Muscle of leg (tissue), 11 donors: ENCODE results near the gene KRTAP5-11. TPM values are rescaled to one million over a fixed set of nuclear protein-coding genes. Genes with fewer than 3 reads are reported as not detected.
"Not testable (repeated sequence)": the region's sequence is repeated elsewhere in the genome, so short reads cannot be mapped to it uniquely, and the experiment has no call there.

Source experiments
- DNase-seq: peaks from one replicate; pipeline ENCODE4 v3.0.0; 2013
- H3K27ac ChIP-seq: one replicate; pipeline ENCODE4 v1.5.1; 2013; ENCODE audit warnings: mild to moderate bottlenecking, low read length, control low read depth
- H3K27me3 ChIP-seq: one replicate; pipeline ENCODE4 v1.6.1; 2013; ENCODE audit warnings: low read length; ENCODE audit not compliant: control insufficient read depth, insufficient read depth
- H3K36me3 ChIP-seq: one replicate; pipeline ENCODE4 v1.6.1; 2013; ENCODE audit warnings: low read length; ENCODE audit not compliant: control insufficient read depth, insufficient read depth
- H3K4me1 ChIP-seq: one replicate; pipeline ENCODE4 v1.6.1; 2013; ENCODE audit warnings: low read length; ENCODE audit not compliant: control insufficient read depth, insufficient read depth
- H3K4me3 ChIP-seq: one replicate; pipeline ENCODE4 v1.5.1; 2013; ENCODE audit warnings: low read length, control low read depth
- H3K9me3 ChIP-seq: replicated peaks from 2 replicates; pipeline ENCODE4 v1.6.1; 2013; ENCODE audit warnings: low read depth, low read length; ENCODE audit not compliant: control insufficient read depth
- WGBS: methylation state at CpG from one replicate; pipeline ENCODE4 v1.1.5; 2013; ENCODE audit warnings: missing lambda C conversion rate; ENCODE audit not compliant: insufficient coverage; 5-methylcytosine and 5-hydroxymethylcytosine counted together
- polyA plus RNA-seq, 8 donors: library from polyadenylated mRNA; unstranded; fragments of 120-200 nt; gene quantifications; one replicate each; pipeline versions ENCODE4 v1.2.1 to v1.2.3, GENCODE V29; 2013; ENCODE audit warnings: inconsistent platforms in 1 of 8, low replicate concordance in 1 of 8; ENCODE audit not compliant: insufficient read length in 8 of 8, insufficient read depth in 1 of 8
- total RNA-seq: library from RNA; stranded (reverse); fragments of 120-200 nt; gene quantifications from one replicate; pipeline ENCODE4 v1.2.4, GENCODE V29; 2013

The KRTAP5-11 gene
- total and polyA plus RNA-seq, 9 donors: 0.33 TPM; not detected in 8

GRCh38 chr11:71608272-71608671, 25.6 kb upstream of the KRTAP5-11 start:
- not testable (repeated sequence) for H3K27ac ChIP-seq, H3K36me3 ChIP-seq, H3K4me3 ChIP-seq, DNase-seq, H3K4me1 ChIP-seq, H3K9me3 ChIP-seq
- H3K27me3 ChIP-seq: peaks cover 40% of the 10 kb centered on the region
- WGBS: 4% methylated on average over 7 of the region's 21 CpGs

- H3K9me3 ChIP-seq, H3K27ac ChIP-seq, DNase-seq, H3K4me1 ChIP-seq, H3K36me3 ChIP-seq, H3K4me3 ChIP-seq: not testable (repeated sequence)
- under 1% methylated on average over 29 of the region's 59 CpGs for WGBS
- H3K27me3 ChIP-seq: peaks cover 40% of the 10 kb centered on the region
These were observed 25.0 kb upstream of the KRTAP5-11 start for GRCh38 chr11:71607520-71608216.

- H3K4me3 ChIP-seq, DNase-seq, H3K9me3 ChIP-seq, H3K4me1 ChIP-seq, H3K36me3 ChIP-seq, H3K27ac ChIP-seq: not testable (repeated sequence)
- H3K27me3 ChIP-seq: peaks cover 38% of the 10 kb centered on the region
- WGBS: 5% methylated on average over 34 of the region's 48 CpGs
These were observed 24.3 kb upstream of the KRTAP5-11 start for GRCh38 chr11:71606853-71607519.

- not testable (repeated sequence) for H3K36me3 ChIP-seq, DNase-seq, H3K27ac ChIP-seq, H3K4me3 ChIP-seq, H3K4me1 ChIP-seq, H3K9me3 ChIP-seq
- 40% methylated on average over 3 of the region's 17 CpGs for WGBS
- peaks cover 37% of the 10 kb centered on the region for H3K27me3 ChIP-seq
These were observed 22.3 kb upstream of the KRTAP5-11 start for GRCh38 chr11:71604798-71605488.

GRCh38 chr11:71603221-71603620, 20.5 kb upstream of the KRTAP5-11 start:
- peaks cover 30% of the 10 kb centered on the region for H3K27me3 ChIP-seq
- WGBS: 77% methylated on average over 9 of the region's 11 CpGs
- DNase-seq, H3K27ac ChIP-seq, H3K4me1 ChIP-seq, H3K4me3 ChIP-seq, H3K36me3 ChIP-seq, H3K9me3 ChIP-seq: not testable (repeated sequence)

- H3K4me3 ChIP-seq, H3K9me3 ChIP-seq, H3K27ac ChIP-seq, H3K27me3 ChIP-seq, DNase-seq, H3K4me1 ChIP-seq, H3K36me3 ChIP-seq: not testable (repeated sequence)
- WGBS: 85% methylated on average over 5 of the region's 8 CpGs
These were observed 6.9 kb upstream of the KRTAP5-11 start for GRCh38 chr11:71589546-71589920.

- not testable (repeated sequence) for H3K4me1 ChIP-seq, H3K4me3 ChIP-seq, H3K27ac ChIP-seq, H3K27me3 ChIP-seq, DNase-seq, H3K36me3 ChIP-seq, H3K9me3 ChIP-seq
- 81% methylated on average over 2 of the region's 11 CpGs for WGBS
These were observed 6.3 kb upstream of the KRTAP5-11 start for GRCh38 chr11:71588822-71589545.

GRCh38 chr11:71588314-71588713, 5.6 kb upstream of the KRTAP5-11 start:
- not testable (repeated sequence) for H3K4me1 ChIP-seq, H3K27ac ChIP-seq, DNase-seq, H3K9me3 ChIP-seq, H3K4me3 ChIP-seq, H3K27me3 ChIP-seq, H3K36me3 ChIP-seq
- 90% methylated on average over 2 of the region's 4 CpGs for WGBS

- not testable (repeated sequence) for DNase-seq, H3K9me3 ChIP-seq, H3K4me3 ChIP-seq, H3K4me1 ChIP-seq, H3K27me3 ChIP-seq, H3K27ac ChIP-seq, H3K36me3 ChIP-seq
- no CpG with 5 or more reads among the region's 5 CpGs for WGBS
These were observed 3.0 kb upstream of the KRTAP5-11 start for GRCh38 chr11:71585673-71586072.

GRCh38 chr11:71582969-71583368, 294 bp upstream of the KRTAP5-11 start:
- H3K9me3 ChIP-seq, H3K27me3 ChIP-seq, H3K4me1 ChIP-seq, H3K4me3 ChIP-seq, H3K27ac ChIP-seq, H3K36me3 ChIP-seq, DNase-seq: not testable (repeated sequence)
- 73% methylated on average over 2 of the region's 2 CpGs for WGBS
